ENCODE measurements around the gene MYOZ3. TPM values are rescaled to one million over a fixed set of nuclear protein-coding genes. Genes with fewer than 3 reads are reported as not detected.

MYOZ3 gene
- total and polyA plus RNA-seq, 2 of the 8 experiments (the other 6 are each of a cell fraction or from before 2014, with no cell fraction given) = 9.6 to 19.1 TPM

DNA sequence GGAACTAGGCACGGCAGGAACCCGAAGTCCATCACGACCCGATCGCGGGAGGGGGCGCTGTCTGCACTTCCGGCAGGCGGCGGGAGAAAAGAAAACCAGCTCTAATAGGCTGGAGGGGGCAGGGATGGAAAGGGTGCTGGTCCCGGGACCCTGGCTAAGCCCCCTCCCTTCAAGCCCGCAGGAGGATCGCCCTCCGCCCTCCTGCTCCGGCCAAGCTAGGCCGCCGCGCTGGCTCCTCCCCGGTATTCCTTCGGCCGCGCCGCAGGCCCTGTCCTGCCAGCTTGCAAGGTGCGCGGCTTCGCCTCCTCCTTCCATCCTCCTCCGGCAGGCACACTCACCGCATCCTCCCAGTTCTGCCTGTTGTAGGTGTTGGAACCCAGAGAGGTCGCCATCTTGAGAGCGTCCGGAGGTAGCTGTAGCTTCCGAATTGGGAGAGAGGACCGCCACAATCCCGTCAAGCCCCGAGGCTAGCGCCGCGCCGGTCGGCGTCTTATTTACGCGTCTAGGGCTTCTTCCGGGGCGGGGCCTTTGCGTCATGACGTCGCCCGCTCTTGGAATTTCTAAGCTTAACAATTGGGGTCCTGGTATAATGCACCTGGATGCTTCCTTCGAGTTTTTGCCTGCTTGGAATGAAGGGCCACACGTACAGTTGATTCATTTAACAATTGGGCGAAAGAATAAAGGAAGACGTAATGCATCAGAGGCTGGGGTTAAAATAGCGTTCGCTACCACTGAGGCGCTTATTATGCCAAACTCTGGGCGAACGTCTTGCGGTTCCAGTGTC is 39.7 kb downstream of the MYOZ3 start, which contains the start of gene RBM22 (continued):
- TF ChIP-seq, protein P1, sequence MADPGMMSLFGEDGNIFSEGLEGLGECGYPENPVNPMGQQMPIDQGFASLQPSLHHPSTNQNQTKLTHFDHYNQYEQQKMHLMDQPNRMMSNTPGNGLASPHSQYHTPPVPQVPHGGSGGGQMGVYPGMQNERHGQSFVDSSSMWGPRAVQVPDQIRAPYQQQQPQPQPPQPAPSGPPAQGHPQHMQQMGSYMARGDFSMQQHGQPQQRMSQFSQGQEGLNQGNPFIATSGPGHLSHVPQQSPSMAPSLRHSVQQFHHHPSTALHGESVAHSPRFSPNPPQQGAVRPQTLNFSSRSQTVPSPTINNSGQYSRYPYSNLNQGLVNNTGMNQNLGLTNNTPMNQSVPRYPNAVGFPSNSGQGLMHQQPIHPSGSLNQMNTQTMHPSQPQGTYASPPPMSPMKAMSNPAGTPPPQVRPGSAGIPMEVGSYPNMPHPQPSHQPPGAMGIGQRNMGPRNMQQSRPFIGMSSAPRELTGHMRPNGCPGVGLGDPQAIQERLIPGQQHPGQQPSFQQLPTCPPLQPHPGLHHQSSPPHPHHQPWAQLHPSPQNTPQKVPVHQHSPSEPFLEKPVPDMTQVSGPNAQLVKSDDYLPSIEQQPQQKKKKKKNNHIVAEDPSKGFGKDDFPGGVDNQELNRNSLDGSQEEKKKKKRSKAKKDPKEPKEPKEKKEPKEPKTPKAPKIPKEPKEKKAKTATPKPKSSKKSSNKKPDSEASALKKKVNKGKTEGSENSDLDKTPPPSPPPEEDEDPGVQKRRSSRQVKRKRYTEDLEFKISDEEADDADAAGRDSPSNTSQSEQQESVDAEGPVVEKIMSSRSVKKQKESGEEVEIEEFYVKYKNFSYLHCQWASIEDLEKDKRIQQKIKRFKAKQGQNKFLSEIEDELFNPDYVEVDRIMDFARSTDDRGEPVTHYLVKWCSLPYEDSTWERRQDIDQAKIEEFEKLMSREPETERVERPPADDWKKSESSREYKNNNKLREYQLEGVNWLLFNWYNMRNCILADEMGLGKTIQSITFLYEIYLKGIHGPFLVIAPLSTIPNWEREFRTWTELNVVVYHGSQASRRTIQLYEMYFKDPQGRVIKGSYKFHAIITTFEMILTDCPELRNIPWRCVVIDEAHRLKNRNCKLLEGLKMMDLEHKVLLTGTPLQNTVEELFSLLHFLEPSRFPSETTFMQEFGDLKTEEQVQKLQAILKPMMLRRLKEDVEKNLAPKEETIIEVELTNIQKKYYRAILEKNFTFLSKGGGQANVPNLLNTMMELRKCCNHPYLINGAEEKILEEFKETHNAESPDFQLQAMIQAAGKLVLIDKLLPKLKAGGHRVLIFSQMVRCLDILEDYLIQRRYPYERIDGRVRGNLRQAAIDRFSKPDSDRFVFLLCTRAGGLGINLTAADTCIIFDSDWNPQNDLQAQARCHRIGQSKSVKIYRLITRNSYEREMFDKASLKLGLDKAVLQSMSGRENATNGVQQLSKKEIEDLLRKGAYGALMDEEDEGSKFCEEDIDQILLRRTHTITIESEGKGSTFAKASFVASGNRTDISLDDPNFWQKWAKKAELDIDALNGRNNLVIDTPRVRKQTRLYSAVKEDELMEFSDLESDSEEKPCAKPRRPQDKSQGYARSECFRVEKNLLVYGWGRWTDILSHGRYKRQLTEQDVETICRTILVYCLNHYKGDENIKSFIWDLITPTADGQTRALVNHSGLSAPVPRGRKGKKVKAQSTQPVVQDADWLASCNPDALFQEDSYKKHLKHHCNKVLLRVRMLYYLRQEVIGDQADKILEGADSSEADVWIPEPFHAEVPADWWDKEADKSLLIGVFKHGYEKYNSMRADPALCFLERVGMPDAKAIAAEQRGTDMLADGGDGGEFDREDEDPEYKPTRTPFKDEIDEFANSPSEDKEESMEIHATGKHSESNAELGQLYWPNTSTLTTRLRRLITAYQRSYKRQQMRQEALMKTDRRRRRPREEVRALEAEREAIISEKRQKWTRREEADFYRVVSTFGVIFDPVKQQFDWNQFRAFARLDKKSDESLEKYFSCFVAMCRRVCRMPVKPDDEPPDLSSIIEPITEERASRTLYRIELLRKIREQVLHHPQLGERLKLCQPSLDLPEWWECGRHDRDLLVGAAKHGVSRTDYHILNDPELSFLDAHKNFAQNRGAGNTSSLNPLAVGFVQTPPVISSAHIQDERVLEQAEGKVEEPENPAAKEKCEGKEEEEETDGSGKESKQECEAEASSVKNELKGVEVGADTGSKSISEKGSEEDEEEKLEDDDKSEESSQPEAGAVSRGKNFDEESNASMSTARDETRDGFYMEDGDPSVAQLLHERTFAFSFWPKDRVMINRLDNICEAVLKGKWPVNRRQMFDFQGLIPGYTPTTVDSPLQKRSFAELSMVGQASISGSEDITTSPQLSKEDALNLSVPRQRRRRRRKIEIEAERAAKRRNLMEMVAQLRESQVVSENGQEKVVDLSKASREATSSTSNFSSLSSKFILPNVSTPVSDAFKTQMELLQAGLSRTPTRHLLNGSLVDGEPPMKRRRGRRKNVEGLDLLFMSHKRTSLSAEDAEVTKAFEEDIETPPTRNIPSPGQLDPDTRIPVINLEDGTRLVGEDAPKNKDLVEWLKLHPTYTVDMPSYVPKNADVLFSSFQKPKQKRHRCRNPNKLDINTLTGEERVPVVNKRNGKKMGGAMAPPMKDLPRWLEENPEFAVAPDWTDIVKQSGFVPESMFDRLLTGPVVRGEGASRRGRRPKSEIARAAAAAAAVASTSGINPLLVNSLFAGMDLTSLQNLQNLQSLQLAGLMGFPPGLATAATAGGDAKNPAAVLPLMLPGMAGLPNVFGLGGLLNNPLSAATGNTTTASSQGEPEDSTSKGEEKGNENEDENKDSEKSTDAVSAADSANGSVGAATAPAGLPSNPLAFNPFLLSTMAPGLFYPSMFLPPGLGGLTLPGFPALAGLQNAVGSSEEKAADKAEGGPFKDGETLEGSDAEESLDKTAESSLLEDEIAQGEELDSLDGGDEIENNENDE (IDR thresholded peaks at IDR 0.05; ENCODE audit: insufficient replicate concordance, low read length) = no peak
- TF ChIP-seq BCL11A (IDR thresholded peaks at IDR 0.05; ENCODE audit: low read depth in 2 of 2, low read length in 2 of 2) (no peak), RNF2 (IDR thresholded peaks at IDR 0.05; ENCODE audit: borderline replicate concordance, low read depth, low read length, missing control alignments, poor library complexity, severe bottlenecking) (no peak), BRCA1 (IDR thresholded peaks at IDR 0.05; ENCODE audit: low read depth, low read length) (no peak), MAFK (IDR thresholded peaks at IDR 0.05; ENCODE audit: low read depth, low read length) (no peak), RAD21 (IDR thresholded peaks at IDR 0.05 in 1 of 2, conservative IDR thresholded peaks at IDR 0.05 in 1 of 2; ENCODE audit: low read depth in 2 of 2, low read length in 2 of 2) (no peak; a peak in 1 of 4 replicates), RXRA (IDR thresholded peaks at IDR 0.05; ENCODE audit: insufficient read depth, low read depth, low read length) (no peak), NRF1 (IDR thresholded peaks at IDR 0.05; ENCODE audit: low read depth, low read length) (no peak)
- TF ChIP-seq, protein P2, sequence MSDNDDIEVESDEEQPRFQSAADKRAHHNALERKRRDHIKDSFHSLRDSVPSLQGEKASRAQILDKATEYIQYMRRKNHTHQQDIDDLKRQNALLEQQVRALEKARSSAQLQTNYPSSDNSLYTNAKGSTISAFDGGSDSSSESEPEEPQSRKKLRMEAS (IDR thresholded peaks at IDR 0.05) = peak; percentile 31; the same call in 1 of the 2 replicates
